ENCODE data around the gene NUS1.
"Not testable (repeated sequence)": the region's sequence is repeated elsewhere in the genome, so short reads cannot be mapped to it uniquely, and the experiment has no call there.

NUS1 gene

DNA sequence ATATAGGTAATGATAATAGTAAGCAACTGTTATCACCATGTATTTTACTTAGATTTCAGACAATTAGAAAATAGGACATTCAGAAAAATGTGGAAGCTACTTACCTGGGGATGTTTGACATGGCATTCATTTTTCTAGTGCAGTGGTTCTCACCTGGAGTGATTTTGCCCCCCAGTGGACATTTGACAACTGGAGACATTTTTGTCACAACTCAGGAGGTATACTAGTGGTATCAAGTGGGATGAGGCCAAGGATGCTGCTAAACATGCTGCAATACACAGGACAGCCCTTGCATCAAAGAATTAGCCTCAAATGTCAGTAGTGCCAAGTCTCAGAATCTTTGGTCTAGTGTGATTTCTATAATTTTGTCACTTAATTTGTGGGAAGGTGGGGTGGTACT, 36.1 kb downstream of the NUS1 start:
- peaks cover 15% of the 10 kb centered on the region for H3K36me3 ChIP-seq (ENCODE audit: control insufficient read depth, insufficient read depth, low read length)
- no peak overlapping the region for H3K4me3 ChIP-seq (ENCODE audit: low read depth, low read length)
- no peaks in the 10 kb centered on the region for H3K4me1 ChIP-seq (ENCODE audit: control insufficient read depth, insufficient read depth, low read length)
- H3K27ac ChIP-seq (ENCODE audit: low read depth, low read length) = no peak overlapping the region
- H3K9me3 ChIP-seq (ENCODE audit: control insufficient read depth, insufficient read depth, low read depth, low read length) = no peaks in the 10 kb centered on the region
- H3K27me3 ChIP-seq (ENCODE audit: control insufficient read depth, insufficient read depth, low read length) = no peaks in the 10 kb centered on the region
- no peak overlapping the region for H3K9ac ChIP-seq (ENCODE audit: low read length)

DNA sequence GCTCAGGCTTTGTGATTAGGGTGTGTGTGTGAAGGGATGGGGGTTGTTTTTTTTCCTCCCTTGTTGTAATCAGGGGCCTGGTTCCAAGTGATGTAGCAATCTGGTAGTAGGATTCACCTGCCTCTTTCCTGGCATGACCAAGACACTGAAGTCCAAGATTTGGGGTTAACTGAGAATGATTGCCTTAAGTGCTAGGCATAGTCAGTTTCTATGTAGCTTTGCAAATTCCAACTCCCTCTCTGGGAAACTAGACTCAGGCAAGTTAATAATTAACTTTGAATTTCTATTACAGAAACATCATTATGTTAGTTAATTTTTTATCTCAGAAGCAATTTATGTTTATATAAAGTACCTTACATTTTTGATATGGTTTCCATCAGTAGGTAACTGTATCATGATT, 43.6 kb downstream of the NUS1 start:
- H3K4me3 ChIP-seq (ENCODE audit: low read depth, low read length) = no peak overlapping the region
- H3K27ac ChIP-seq (ENCODE audit: low read depth, low read length) = no peak overlapping the region
- H3K9me3 ChIP-seq (ENCODE audit: control insufficient read depth, insufficient read depth, low read depth, low read length) = peaks cover 23% of the 10 kb centered on the region
- no peaks in the 10 kb centered on the region for H3K36me3 ChIP-seq (ENCODE audit: control insufficient read depth, insufficient read depth, low read length)
- no peaks in the 10 kb centered on the region for H3K27me3 ChIP-seq (ENCODE audit: control insufficient read depth, insufficient read depth, low read length)
- H3K4me1 ChIP-seq (ENCODE audit: control insufficient read depth, insufficient read depth, low read length) = no peaks in the 10 kb centered on the region
- no peak overlapping the region for H3K9ac ChIP-seq (ENCODE audit: low read length)

GRCh38 chr6:117721520-117721919, 46.3 kb downstream of the NUS1 start:
- H3K27me3 ChIP-seq (ENCODE audit: control insufficient read depth, insufficient read depth, low read length); H3K9ac ChIP-seq (ENCODE audit: low read length); H3K36me3 ChIP-seq (ENCODE audit: control insufficient read depth, insufficient read depth, low read length); H3K27ac ChIP-seq (ENCODE audit: low read depth, low read length); H3K4me1 ChIP-seq (ENCODE audit: control insufficient read depth, insufficient read depth, low read length); H3K4me3 ChIP-seq (ENCODE audit: low read depth, low read length): not testable (repeated sequence)
- peaks cover 23% of the 10 kb centered on the region for H3K9me3 ChIP-seq (ENCODE audit: control insufficient read depth, insufficient read depth, low read depth, low read length)

- Histone ChIP-seq H3K27ac (ENCODE audit: low read depth, low read length) (no peak overlapping the region), H3K4me1 (ENCODE audit: control insufficient read depth, insufficient read depth, low read length) (no peaks in the 10 kb centered on the region), H3K4me3 (ENCODE audit: low read depth, low read length) (no peak overlapping the region), H3K27me3 (ENCODE audit: control insufficient read depth, insufficient read depth, low read length) (no peaks in the 10 kb centered on the region), H3K9me3 (ENCODE audit: control insufficient read depth, insufficient read depth, low read depth, low read length) (no peaks in the 10 kb centered on the region), H3K36me3 (ENCODE audit: control insufficient read depth, insufficient read depth, low read length) (no peaks in the 10 kb centered on the region), H3K9ac (ENCODE audit: low read length) (no peak overlapping the region)
These were observed 53.4 kb downstream of the NUS1 start for GRCh38 chr6:117728626-117729025.

GRCh38 chr6:117729613-117730012, 54.3 kb downstream of the NUS1 start:
- Histone ChIP-seq H3K36me3 (ENCODE audit: control insufficient read depth, insufficient read depth, low read length) (no peaks in the 10 kb centered on the region), H3K27ac (ENCODE audit: low read depth, low read length) (no peak overlapping the region), H3K4me3 (ENCODE audit: low read depth, low read length) (no peak overlapping the region), H3K27me3 (ENCODE audit: control insufficient read depth, insufficient read depth, low read length) (no peaks in the 10 kb centered on the region), H3K9ac (ENCODE audit: low read length) (no peak overlapping the region), H3K9me3 (ENCODE audit: control insufficient read depth, insufficient read depth, low read depth, low read length) (no peaks in the 10 kb centered on the region), H3K4me1 (ENCODE audit: control insufficient read depth, insufficient read depth, low read length) (no peaks in the 10 kb centered on the region)

DNA sequence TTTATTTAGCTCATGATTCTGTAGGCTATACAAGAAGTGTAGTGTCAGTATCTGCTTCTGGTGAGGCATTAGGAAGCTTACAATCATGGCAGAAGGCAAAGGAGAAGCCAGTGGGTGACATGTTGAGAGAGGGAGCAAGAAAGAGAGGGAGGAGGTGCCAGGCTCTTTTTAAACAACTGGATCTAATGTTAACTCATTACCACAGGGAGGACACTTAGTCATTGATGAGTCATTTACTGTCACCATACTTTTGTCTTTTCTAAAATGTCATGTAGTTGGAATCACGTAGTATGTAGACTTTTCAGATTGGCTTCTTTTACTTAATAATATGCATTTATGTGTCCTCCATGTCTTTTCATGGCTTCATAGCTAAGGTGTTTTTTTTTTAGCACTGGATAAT, 58.1 kb downstream of the NUS1 start:
- Histone ChIP-seq H3K27ac (ENCODE audit: low read depth, low read length) (no peak overlapping the region), H3K27me3 (ENCODE audit: control insufficient read depth, insufficient read depth, low read length) (no peaks in the 10 kb centered on the region), H3K9ac (ENCODE audit: low read length) (no peak overlapping the region), H3K9me3 (ENCODE audit: control insufficient read depth, insufficient read depth, low read depth, low read length) (no peaks in the 10 kb centered on the region), H3K4me1 (ENCODE audit: control insufficient read depth, insufficient read depth, low read length) (no peaks in the 10 kb centered on the region), H3K36me3 (ENCODE audit: control insufficient read depth, insufficient read depth, low read length) (no peaks in the 10 kb centered on the region), H3K4me3 (ENCODE audit: low read depth, low read length) (no peak overlapping the region)

DNA sequence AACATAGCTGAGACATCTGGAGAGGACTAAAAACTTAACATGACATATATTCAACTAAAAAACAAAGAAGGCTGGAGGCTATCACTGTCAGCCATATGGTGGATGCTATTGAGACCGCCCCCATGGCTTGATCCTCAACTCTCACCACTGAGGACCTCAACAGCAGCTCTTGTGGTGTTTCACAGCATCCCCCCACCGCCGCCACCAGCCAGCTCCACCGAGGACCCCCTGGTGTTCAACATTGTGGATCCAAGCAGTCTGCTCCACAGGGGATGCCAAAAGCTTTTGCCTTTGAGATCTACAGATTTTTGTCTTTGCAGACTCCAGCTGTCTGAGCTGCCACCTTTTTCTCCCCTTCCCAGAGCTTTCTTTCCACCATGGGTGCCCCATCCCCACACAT, 64.6 kb downstream of the NUS1 start:
- Histone ChIP-seq H3K9me3 (ENCODE audit: control insufficient read depth, insufficient read depth, low read depth, low read length) (peaks cover 4% of the 10 kb centered on the region; the same call in 1 of the 2 replicates), H3K4me1 (ENCODE audit: control insufficient read depth, insufficient read depth, low read length) (peaks cover 14% of the 10 kb centered on the region), H3K9ac (ENCODE audit: low read length) (no peak overlapping the region), H3K27ac (ENCODE audit: low read depth, low read length) (no peak overlapping the region), H3K4me3 (ENCODE audit: low read depth, low read length) (no peak overlapping the region), H3K27me3 (ENCODE audit: control insufficient read depth, insufficient read depth, low read length) (no peaks in the 10 kb centered on the region), H3K36me3 (ENCODE audit: control insufficient read depth, insufficient read depth, low read length) (no peaks in the 10 kb centered on the region)

DNA sequence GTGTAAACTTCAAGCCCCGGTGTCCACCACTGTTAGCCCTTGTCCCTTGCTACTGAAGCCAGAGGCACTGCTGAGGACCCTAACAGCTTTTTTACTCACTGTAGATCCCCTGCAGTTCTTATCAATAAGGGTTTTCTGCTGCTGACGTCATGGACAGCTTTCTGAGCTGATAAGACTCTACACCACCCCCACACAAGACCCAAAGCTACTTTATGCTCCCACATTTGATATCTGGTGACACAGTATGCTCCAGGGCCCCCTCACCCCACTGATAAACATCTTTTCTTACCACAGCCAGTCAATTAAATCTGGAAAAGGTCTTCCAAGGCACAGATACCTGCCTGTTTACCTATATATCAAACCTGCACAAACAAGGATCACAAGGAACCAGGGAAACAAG, 65.3 kb downstream of the NUS1 start:
- H3K4me1 ChIP-seq (ENCODE audit: control insufficient read depth, insufficient read depth, low read length) = peaks cover 14% of the 10 kb centered on the region
- H3K9me3 ChIP-seq (ENCODE audit: control insufficient read depth, insufficient read depth, low read depth, low read length) = peaks cover 4% of the 10 kb centered on the region; the same call in 1 of the 2 replicates
- no peaks in the 10 kb centered on the region for H3K36me3 ChIP-seq (ENCODE audit: control insufficient read depth, insufficient read depth, low read length)
- H3K27me3 ChIP-seq (ENCODE audit: control insufficient read depth, insufficient read depth, low read length) = no peaks in the 10 kb centered on the region
- H3K4me3 ChIP-seq (ENCODE audit: low read depth, low read length) = no peak overlapping the region
- H3K9ac ChIP-seq (ENCODE audit: low read length) = no peak overlapping the region
- H3K27ac ChIP-seq (ENCODE audit: low read depth, low read length) = no peak overlapping the region

GRCh38 chr6:117750675-117751074, 75.4 kb downstream of the NUS1 start:
- H3K9ac ChIP-seq (ENCODE audit: low read length); H3K36me3 ChIP-seq (ENCODE audit: control insufficient read depth, insufficient read depth, low read length); H3K27me3 ChIP-seq (ENCODE audit: control insufficient read depth, insufficient read depth, low read length); H3K9me3 ChIP-seq (ENCODE audit: control insufficient read depth, insufficient read depth, low read depth, low read length); H3K4me1 ChIP-seq (ENCODE audit: control insufficient read depth, insufficient read depth, low read length); H3K4me3 ChIP-seq (ENCODE audit: low read depth, low read length); H3K27ac ChIP-seq (ENCODE audit: low read depth, low read length): not testable (repeated sequence)
